Measurements from ENCODE around the gene TMEM100. TPM values are rescaled to one million over a fixed set of nuclear protein-coding genes. Genes with fewer than 3 reads are reported as not detected.
A peak's percentile ranks its signal among the peaks of the same experiment; 100 is the strongest.

The TMEM100 gene
- total RNA-seq, 4 donors from 2014 or later: 2.5 to 12.9 (median 6.4) TPM

GRCh38 chr17:55710829-55711496 is 11.7 kb downstream of the TMEM100 start:
- 27 to 28% methylated on average over 4 of the region's 4 CpGs for WGBS, 2 donors
- no peaks in the 10 kb centered on the region for H3K9me3 ChIP-seq
- DNase-seq: peak; percentile 42 to 58
- H3K4me1 ChIP-seq: peaks cover 13 to 15% of the 10 kb centered on the region in 2 donors
- intact Hi-C loops (cut with DNase I): no loop called here
- H3K36me3 ChIP-seq: no peaks in the 10 kb centered on the region
- peak overlapping the region in 1 of 3 donors; percentile 14 for H3K27ac ChIP-seq
- no peak for TF ChIP-seq POLR2A (IDR thresholded peaks at IDR 0.05)
- TF ChIP-seq CTCF (IDR thresholded peaks at IDR 0.05): no peak
- no peak overlapping the region for H3K4me3 ChIP-seq (replicated peaks in 1 of 3)
- H3K27me3 ChIP-seq: no peaks in the 10 kb centered on the region

- Histone ChIP-seq H3K9me3 (no peaks in the 10 kb centered on the region), H3K27ac (peak overlapping the region in 1 of 3 donors; percentile 14), H3K36me3 (no peaks in the 10 kb centered on the region), H3K4me1 (peaks cover 13 to 18% of the 10 kb centered on the region in 2 donors), H3K4me3 (replicated peaks in 1 of 3) (no peak overlapping the region), H3K27me3 (no peaks in the 10 kb centered on the region)
- TF ChIP-seq POLR2A (IDR thresholded peaks at IDR 0.05) (no peak), CTCF (IDR thresholded peaks at IDR 0.05) (no peak)
- DNase-seq: no peak
- intact Hi-C loops (cut with DNase I): no loop called here
- WGBS, 2 donors: 42 to 44% methylated on average over 3 of the region's 3 CpGs
Measured at GRCh38 chr17:55710410-55710809, 12.3 kb downstream of the TMEM100 start.

GRCh38 chr17:55709984-55710383 is 12.7 kb downstream of the TMEM100 start:
- no peak for TF ChIP-seq POLR2A (IDR thresholded peaks at IDR 0.05)
- no peak for TF ChIP-seq CTCF (IDR thresholded peaks at IDR 0.05)
- H3K9me3 ChIP-seq: no peaks in the 10 kb centered on the region
- H3K4me1 ChIP-seq: peaks cover 13 to 18% of the 10 kb centered on the region in 2 donors
- intact Hi-C loops (cut with DNase I): no loop called here
- 91 to 99% methylated on average over 4 of the region's 4 CpGs for WGBS, 2 donors
- no peaks in the 10 kb centered on the region for H3K27me3 ChIP-seq
- H3K36me3 ChIP-seq: no peaks in the 10 kb centered on the region
- H3K27ac ChIP-seq: peak overlapping the region in 1 of 3 donors; percentile 14
- no peak overlapping the region for H3K4me3 ChIP-seq (replicated peaks in 1 of 3)
- DNase-seq: no peak

- Histone ChIP-seq H3K4me3 (replicated peaks in 1 of 3) (no peak overlapping the region), H3K27ac (no peak overlapping the region), H3K36me3 (no peaks in the 10 kb centered on the region), H3K9me3 (no peaks in the 10 kb centered on the region), H3K27me3 (no peaks in the 10 kb centered on the region), H3K4me1 (peaks cover 13 to 18% of the 10 kb centered on the region in 2 donors)
- TF ChIP-seq CTCF (IDR thresholded peaks at IDR 0.05) (no peak), POLR2A (IDR thresholded peaks at IDR 0.05) (no peak)
- WGBS, 2 donors: 94 to 98% methylated on average over 7 of the region's 7 CpGs
- no peak for DNase-seq
- intact Hi-C loops (cut with DNase I): no loop called here
Measured at GRCh38 chr17:55709440-55709839, 13.2 kb downstream of the TMEM100 start.

- no peaks in the 10 kb centered on the region for H3K36me3 ChIP-seq
- no peak for DNase-seq
- H3K9me3 ChIP-seq: no peaks in the 10 kb centered on the region
- WGBS, 2 donors: 79 to 84% methylated on average over 8 of the region's 8 CpGs
- intact Hi-C loops (cut with DNase I): no loop called here
- no peak overlapping the region for H3K27ac ChIP-seq
- no peaks in the 10 kb centered on the region for H3K27me3 ChIP-seq
- no peak overlapping the region for H3K4me3 ChIP-seq (replicated peaks in 1 of 3)
- no peak for TF ChIP-seq POLR2A (IDR thresholded peaks at IDR 0.05)
- no peak for TF ChIP-seq CTCF (IDR thresholded peaks at IDR 0.05)
- peaks cover 13 to 18% of the 10 kb centered on the region in 2 donors for H3K4me1 ChIP-seq
Measured at GRCh38 chr17:55708175-55708974, 14.3 kb downstream of the TMEM100 start.
